Right lobe of liver (tissue), 4 donors: ENCODE results near the gene KIF2A.

Experiments
- POLR2A ChIP-seq: fragments of 450-650 bp; IDR thresholded peaks from one replicate; pipeline ENCODE4 v1.6.1; 2017; ENCODE audit warnings: antibody characterized with exemption, mild to moderate bottlenecking
- TF ChIP-seq, protein P1 (sequence below), 4 donors: fragments of 200-600 bp in 3 of 4; fragments of 450-650 bp in 1 of 4; IDR thresholded peaks; one replicate each; pipeline versions ENCODE4 v1.5.1 to v1.8.0; 2016 to 2022; ENCODE audit warnings: antibody characterized with exemption in 4 of 4, mild to moderate bottlenecking in 2 of 4
- donor health status: DM: no; HTN: no; CAD: no.
- donor health status: DM: no; HTN: no; CAD: no.
- donor health status: DM: no; HTN: yes; CAD: no.

DNA sequence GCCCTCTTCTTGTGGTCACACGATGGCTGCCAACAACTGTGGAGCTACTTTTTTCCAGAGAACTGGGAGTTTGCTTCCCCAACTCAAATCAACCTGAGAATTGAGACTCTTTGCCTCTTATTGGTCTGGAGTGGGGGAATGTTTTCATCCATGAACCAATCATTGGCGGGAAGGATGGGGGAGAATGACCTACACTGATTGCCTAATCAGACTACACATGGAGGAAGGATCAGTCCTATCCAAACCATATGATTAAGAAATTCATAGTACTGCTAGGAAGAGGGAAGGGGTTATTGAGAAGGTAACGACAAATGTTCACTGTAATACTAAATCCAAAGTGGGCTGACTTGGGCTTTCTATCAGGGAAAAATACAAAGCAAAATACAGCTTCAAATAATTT is 7.9 kb upstream of the KIF2A start:
- TF ChIP-seq, protein P1, sequence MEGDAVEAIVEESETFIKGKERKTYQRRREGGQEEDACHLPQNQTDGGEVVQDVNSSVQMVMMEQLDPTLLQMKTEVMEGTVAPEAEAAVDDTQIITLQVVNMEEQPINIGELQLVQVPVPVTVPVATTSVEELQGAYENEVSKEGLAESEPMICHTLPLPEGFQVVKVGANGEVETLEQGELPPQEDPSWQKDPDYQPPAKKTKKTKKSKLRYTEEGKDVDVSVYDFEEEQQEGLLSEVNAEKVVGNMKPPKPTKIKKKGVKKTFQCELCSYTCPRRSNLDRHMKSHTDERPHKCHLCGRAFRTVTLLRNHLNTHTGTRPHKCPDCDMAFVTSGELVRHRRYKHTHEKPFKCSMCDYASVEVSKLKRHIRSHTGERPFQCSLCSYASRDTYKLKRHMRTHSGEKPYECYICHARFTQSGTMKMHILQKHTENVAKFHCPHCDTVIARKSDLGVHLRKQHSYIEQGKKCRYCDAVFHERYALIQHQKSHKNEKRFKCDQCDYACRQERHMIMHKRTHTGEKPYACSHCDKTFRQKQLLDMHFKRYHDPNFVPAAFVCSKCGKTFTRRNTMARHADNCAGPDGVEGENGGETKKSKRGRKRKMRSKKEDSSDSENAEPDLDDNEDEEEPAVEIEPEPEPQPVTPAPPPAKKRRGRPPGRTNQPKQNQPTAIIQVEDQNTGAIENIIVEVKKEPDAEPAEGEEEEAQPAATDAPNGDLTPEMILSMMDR (IDR thresholded peaks at IDR 0.05) = no peak
- no peak for TF ChIP-seq POLR2A
